GM12878 (cell line): ENCODE results near the gene TMCC2. TPM values are rescaled to one million over a fixed set of nuclear protein-coding genes. Genes with fewer than 3 reads are reported as not detected.

ENCODE experiments used
- ATAC-seq: fragments of 200-7000 bp; cut with Tn5 transposase; 3 replicates; pipeline ENCODE4 v1.9.1; 2020; ENCODE audit warnings: mild to moderate bottlenecking, moderate library complexity
- BruUV-seq: library from RNA; stranded (reverse); fragments of 400-500 nt; replicated peaks from 2 replicates; lab custom pipeline; 2021; lab: Mats Ljungman, UMichigan
- CTCF ChIA-PET: fragments of 300-600 bp; sonication (Branson Sonifier 250); formaldehyde crosslinking; extraction: SDS; loops from one replicate; lab custom pipeline; 2021; ENCODE audit warnings: inconsistent platforms; lab: Yijun Ruan, JAX
- POLR2A ChIA-PET: fragments of 350-600 bp; formaldehyde crosslinking; extraction: SDS; loops from one replicate; lab custom pipeline; 2021; ENCODE audit warnings: inconsistent platforms; lab: Charles Lee
- RAD21 ChIA-PET: fragments of 300-600 bp; sonication (Branson Sonifier 250); formaldehyde crosslinking; loops from one replicate; lab custom pipeline; 2023; ENCODE audit warnings: antibody characterized with exemption; ENCODE audit not compliant: unreplicated experiment; lab: Charles Lee
- SMC1A ChIA-PET: fragments of 300-600 bp; sonication (Branson Sonifier 250); formaldehyde crosslinking; loops from one replicate; lab custom pipeline; 2023; ENCODE audit not compliant: unreplicated experiment, uncharacterized antibody; lab: Charles Lee
- DNase-seq: peaks from one replicate; pipeline ENCODE4 v3.0.0-alpha.2; 2011; ENCODE audit warnings: low read depth, low spot score
- FAIRE-seq: peaks from 3 replicates; lab custom pipeline; 2011; peaks lifted over from hg19 to GRCh38; lab: Jason Lieb, UNC
- H2AFZ ChIP-seq: 2 replicates; pipeline ENCODE4 v1.6.0; 2011; ENCODE audit warnings: low read depth, low read length, control low read depth; ENCODE audit not compliant: control insufficient read depth
- H3K27ac ChIP-seq: 2 replicates; pipeline ENCODE4 v1.5.1; 2011; ENCODE audit warnings: control low read depth; ENCODE audit not compliant: control insufficient read depth, insufficient read depth
- H3K27me3 ChIP-seq, 2 experiments: replicated peaks in 1 of 2; 2 replicates each; pipeline versions ENCODE4 v1.6.0 to v1.6.1; 2011; ENCODE audit warnings: low read length in 1 of 2; ENCODE audit not compliant: control insufficient read depth in 2 of 2, insufficient read depth in 2 of 2
- H3K36me3 ChIP-seq, 2 experiments: 2 replicates each; pipeline ENCODE4 v1.5.1; 2011; ENCODE audit warnings: low read length in 1 of 2; ENCODE audit not compliant: control insufficient read depth in 2 of 2, insufficient read depth in 2 of 2
- H3K4me1 ChIP-seq: 2 replicates; pipeline ENCODE4 v1.6.1; 2011; ENCODE audit warnings: mild to moderate bottlenecking, low read length, moderate library complexity, mixed read lengths; ENCODE audit not compliant: control insufficient read depth, insufficient read depth
- H3K4me2 ChIP-seq: 2 replicates; pipeline ENCODE4 v1.6.0; 2011; ENCODE audit warnings: control low read depth; ENCODE audit not compliant: control insufficient read depth, insufficient read depth
- H3K4me3 ChIP-seq: fragments of 200-600 bp; sonication (generic); 2 replicates; pipeline ENCODE4 v1.5.1; 2016
- H3K79me2 ChIP-seq: 2 replicates; pipeline ENCODE4 v1.6.0; 2011; ENCODE audit warnings: low read length; ENCODE audit not compliant: control insufficient read depth, insufficient read depth
- H3K9ac ChIP-seq: 2 replicates; pipeline ENCODE4 v1.8.0; 2011; ENCODE audit warnings: low read length, control low read depth, mixed read lengths; ENCODE audit not compliant: control insufficient read depth, insufficient read depth
- H3K9me3 ChIP-seq: replicated peaks from 3 replicates; pipeline ENCODE4 v1.5.1; 2011; ENCODE audit warnings: mild to moderate bottlenecking, low read length; ENCODE audit not compliant: control insufficient read depth, insufficient read depth
- H4K20me1 ChIP-seq: 2 replicates; pipeline ENCODE4 v1.6.0; 2011; ENCODE audit not compliant: control insufficient read depth, insufficient read depth
- CHD1 ChIP-seq: IDR thresholded peaks from 2 replicates; pipeline ENCODE4 v1.6.1; 2012; ENCODE audit warnings: low read depth, low read length, improper control_type of control experiment
- CHD2 ChIP-seq: IDR thresholded peaks from 2 replicates; pipeline ENCODE4 v1.6.1; 2011; ENCODE audit warnings: low read depth, low read length, improper control_type of control experiment, borderline replicate concordance
- FOXM1 ChIP-seq: IDR thresholded peaks from 2 replicates; pipeline ENCODE4 v1.6.1; 2012; ENCODE audit warnings: low read depth, mild to moderate bottlenecking, inconsistent platforms, low read length, moderate library complexity
- IKZF1 ChIP-seq: fragments of 450-650 bp; conservative IDR thresholded peaks from 2 replicates; pipeline ENCODE4 v1.6.1; 2017; ENCODE audit warnings: antibody characterized with exemption, mild to moderate bottlenecking
- JUNB ChIP-seq: IDR thresholded peaks from 2 replicates; pipeline ENCODE4 v1.6.1; 2016; ENCODE audit warnings: antibody characterized with exemption, mild to moderate bottlenecking
- KLF5 ChIP-seq: fragments of 450-650 bp; IDR thresholded peaks from 2 replicates; pipeline ENCODE4 v1.6.1; 2014; ENCODE audit warnings: mild to moderate bottlenecking; ENCODE audit not compliant: partially characterized antibody
- RAD51 ChIP-seq: fragments of 450-650 bp; IDR thresholded peaks from 2 replicates; pipeline ENCODE4 v1.6.1; 2016; ENCODE audit warnings: moderate library complexity, mild to moderate bottlenecking, inconsistent platforms
- RBBP5 ChIP-seq: fragments of 200-600 bp; sonication (generic); conservative IDR thresholded peaks from 2 replicates; pipeline ENCODE4 v1.6.1; 2016
- SIX5 ChIP-seq: IDR thresholded peaks from 2 replicates; pipeline ENCODE4 v1.6.1; 2011; ENCODE audit warnings: mild to moderate bottlenecking, low read depth, low read length, moderate library complexity; ENCODE audit not compliant: severe bottlenecking
- YBX1 ChIP-seq: fragments of 450-650 bp; IDR thresholded peaks from 2 replicates; pipeline ENCODE4 v1.6.1; 2016; ENCODE audit warnings: antibody characterized with exemption
- ZNF217 ChIP-seq: fragments of 450-650 bp; IDR thresholded peaks from 2 replicates; pipeline ENCODE4 v1.6.1; 2017; ENCODE audit warnings: antibody characterized with exemption, mild to moderate bottlenecking
- WGBS: methylation state at CpG from one replicate; pipeline ENCODE4 v1.1.6; 2016; ENCODE audit warnings: low lambda C conversion rate; ENCODE audit not compliant: insufficient replicate concordance, insufficient coverage; ENCODE audit errors: missing lambda C conversion rate; 5-methylcytosine and 5-hydroxymethylcytosine counted together
- in situ Hi-C: fragments of 300-500 bp; cut with MboI; formaldehyde crosslinking; loops from 9 replicates; pipeline ENCODE4 v1.14.3; 2018; ENCODE audit warnings: mixed read lengths
- intact Hi-C: fragments of 100-400 bp; cut with micrococcal nuclease; formaldehyde crosslinking; loops from one replicate; pipeline ENCODE4 v1.14.2; 2022; ENCODE audit not compliant: unreplicated experiment
- polyA plus RNA-seq, 11 experiments: library from polyadenylated mRNA; depleted of rRNA in 4 of 11; unstranded in 6 of 11; stranded (reverse) in 5 of 11; fragments of >200 nt; fragmentation: Nextera tagmentation in 4 of 11; fragmentation: Illumina TruSeq in 1 of 11; extraction: Ambion mirVana in 4 of 11; extraction: Trizol in 1 of 11; gene quantifications; 1 replicate in 1 of 11; 2 replicates in 10 of 11; pipeline versions ENCODE4 v1.2.1 to v1.2.3, GENCODE V29; 2011 to 2016; ENCODE audit warnings: inconsistent platforms in 2 of 11, missing spikeins in 2 of 11, low read depth in 1 of 11
- total RNA-seq, 4 experiments: library from RNA; depleted of rRNA in 3 of 4; stranded (reverse); fragments of >200 nt in 3 of 4; fragmentation: Illumina TruSeq in 1 of 4; extraction: Trizol in 1 of 4; gene quantifications; 2 replicates each; pipeline versions ENCODE4 v1.2.1 to v1.2.3, GENCODE V29; 2013 to 2021
- TF ChIP-seq, protein P1 (sequence below): fragments of 450-650 bp; IDR thresholded peaks from 2 replicates; pipeline ENCODE4 v1.6.1; 2017; ENCODE audit warnings: antibody characterized with exemption, mild to moderate bottlenecking, moderate library complexity
- TF ChIP-seq, protein P2 (sequence below): IDR thresholded peaks from 2 replicates; pipeline ENCODE4 v1.6.1; 2012; ENCODE audit warnings: low read length, inconsistent platforms
- TF ChIP-seq, protein P3 (sequence below): fragments of 450-650 bp; IDR thresholded peaks from 2 replicates; pipeline ENCODE4 v1.6.1; 2017; ENCODE audit warnings: mild to moderate bottlenecking, moderate library complexity
- TF ChIP-seq, protein P4 (sequence below): fragments of 450-650 bp; IDR thresholded peaks from 2 replicates; pipeline ENCODE4 v1.6.1; 2016; ENCODE audit warnings: mild to moderate bottlenecking

TMCC2 gene
- total and polyA plus RNA-seq, 10 of the 15 experiments (the other 5 are each of a cell fraction or from before 2014, with no cell fraction given): 0.06 to 2.3 (median 0.76) TPM

DNA sequence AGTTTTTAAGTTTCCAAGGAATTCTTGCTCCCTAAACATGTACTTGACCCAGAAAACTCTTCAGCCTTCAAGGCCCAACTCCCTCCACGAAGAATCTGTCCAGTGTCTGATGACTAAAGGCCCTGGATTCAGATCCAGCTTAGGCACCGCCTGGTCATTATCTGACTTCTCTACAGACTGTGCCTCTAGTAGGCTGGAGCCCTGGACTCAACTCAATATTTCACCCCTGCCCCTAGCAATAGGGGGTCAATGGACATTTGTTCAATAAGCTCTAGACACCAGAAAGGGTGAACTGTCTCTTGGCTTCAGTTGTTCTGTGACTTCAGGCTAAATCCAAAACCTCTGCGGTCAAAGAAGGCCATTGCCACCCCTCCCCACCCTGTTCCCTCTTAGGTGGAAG is 59.3 kb downstream of the TMCC2 start:
- in situ Hi-C loops (no loop called here), intact Hi-C loops (loop anchor here (5.0 to 10.0 kb wide), 2 partner anchors 348 to 770 kb away; partner anchors contain the start of gene ELK4)
- ChIA-PET SMC1A (interaction anchor here (1.5 to 25.9 kb wide), 6 partner anchors 13 to 57 kb away, joined by 3 to 1445 read pairs (median 8); partner anchors contain the start of gene NUAK2), POLR2A (interaction anchor here (6.2 to 9.0 kb wide), 4 partner anchors 12 to 36 kb away, joined by 56 to 151 read pairs (median 98); partner anchors contain the start of gene NUAK2), RAD21 (interaction anchor here (0.7 to 9.4 kb wide), 13 partner anchors 8 to 305 kb away, joined by 3 to 527 read pairs (median 7); partner anchors contain the start of genes NUAK2 and TMCC2), CTCF (interaction anchor here (4.1 to 59.5 kb wide), 3 partner anchors 17 to 58 kb away, joined by 19 to 2333 read pairs (median 2333); partner anchors contain the start of genes NUAK2 and TMCC2)
- Histone ChIP-seq H3K79me2 (no peaks in the 10 kb centered on the region), H3K27ac (peak overlapping the region; percentile 38; the same call in 1 of the 2 replicates), H3K36me3 (no peaks in the 10 kb centered on the region), H3K9me3 (no peaks in the 10 kb centered on the region), H3K4me3 (no peak overlapping the region), H3K4me2 (peak overlapping the region; percentile 71; the same call in 1 of the 2 replicates), H4K20me1 (no peaks in the 10 kb centered on the region; the same call in 1 of the 2 replicates), H2AFZ (no peak overlapping the region), H3K9ac (no peak overlapping the region), H3K27me3 (no peaks in the 10 kb centered on the region; a peak in 2 of 4 replicates), H3K4me1 (peaks cover 53% of the 10 kb centered on the region)
- ATAC-seq (no peak), FAIRE-seq (no peak), DNase-seq (no peak)
- no TSS peak for BruUV-seq
- WGBS: 87% methylated on average over 3 of the region's 3 CpGs
- TF ChIP-seq, protein P1, sequence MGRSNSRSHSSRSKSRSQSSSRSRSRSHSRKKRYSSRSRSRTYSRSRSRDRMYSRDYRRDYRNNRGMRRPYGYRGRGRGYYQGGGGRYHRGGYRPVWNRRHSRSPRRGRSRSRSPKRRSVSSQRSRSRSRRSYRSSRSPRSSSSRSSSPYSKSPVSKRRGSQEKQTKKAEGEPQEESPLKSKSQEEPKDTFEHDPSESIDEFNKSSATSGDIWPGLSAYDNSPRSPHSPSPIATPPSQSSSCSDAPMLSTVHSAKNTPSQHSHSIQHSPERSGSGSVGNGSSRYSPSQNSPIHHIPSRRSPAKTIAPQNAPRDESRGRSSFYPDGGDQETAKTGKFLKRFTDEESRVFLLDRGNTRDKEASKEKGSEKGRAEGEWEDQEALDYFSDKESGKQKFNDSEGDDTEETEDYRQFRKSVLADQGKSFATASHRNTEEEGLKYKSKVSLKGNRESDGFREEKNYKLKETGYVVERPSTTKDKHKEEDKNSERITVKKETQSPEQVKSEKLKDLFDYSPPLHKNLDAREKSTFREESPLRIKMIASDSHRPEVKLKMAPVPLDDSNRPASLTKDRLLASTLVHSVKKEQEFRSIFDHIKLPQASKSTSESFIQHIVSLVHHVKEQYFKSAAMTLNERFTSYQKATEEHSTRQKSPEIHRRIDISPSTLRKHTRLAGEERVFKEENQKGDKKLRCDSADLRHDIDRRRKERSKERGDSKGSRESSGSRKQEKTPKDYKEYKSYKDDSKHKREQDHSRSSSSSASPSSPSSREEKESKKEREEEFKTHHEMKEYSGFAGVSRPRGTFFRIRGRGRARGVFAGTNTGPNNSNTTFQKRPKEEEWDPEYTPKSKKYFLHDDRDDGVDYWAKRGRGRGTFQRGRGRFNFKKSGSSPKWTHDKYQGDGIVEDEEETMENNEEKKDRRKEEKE: no peak
- TF ChIP-seq KLF5 (no peak), IKZF1 (no peak), ZNF217 (no peak), RAD51 (no peak), CHD1 (no peak), YBX1 (no peak), SIX5 (no peak), FOXM1 (no peak), JUNB (no peak), CHD2 (no peak), RBBP5 (no peak)
- TF ChIP-seq, protein P2, sequence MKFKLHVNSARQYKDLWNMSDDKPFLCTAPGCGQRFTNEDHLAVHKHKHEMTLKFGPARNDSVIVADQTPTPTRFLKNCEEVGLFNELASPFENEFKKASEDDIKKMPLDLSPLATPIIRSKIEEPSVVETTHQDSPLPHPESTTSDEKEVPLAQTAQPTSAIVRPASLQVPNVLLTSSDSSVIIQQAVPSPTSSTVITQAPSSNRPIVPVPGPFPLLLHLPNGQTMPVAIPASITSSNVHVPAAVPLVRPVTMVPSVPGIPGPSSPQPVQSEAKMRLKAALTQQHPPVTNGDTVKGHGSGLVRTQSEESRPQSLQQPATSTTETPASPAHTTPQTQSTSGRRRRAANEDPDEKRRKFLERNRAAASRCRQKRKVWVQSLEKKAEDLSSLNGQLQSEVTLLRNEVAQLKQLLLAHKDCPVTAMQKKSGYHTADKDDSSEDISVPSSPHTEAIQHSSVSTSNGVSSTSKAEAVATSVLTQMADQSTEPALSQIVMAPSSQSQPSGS: no peak
- TF ChIP-seq, protein P3, sequence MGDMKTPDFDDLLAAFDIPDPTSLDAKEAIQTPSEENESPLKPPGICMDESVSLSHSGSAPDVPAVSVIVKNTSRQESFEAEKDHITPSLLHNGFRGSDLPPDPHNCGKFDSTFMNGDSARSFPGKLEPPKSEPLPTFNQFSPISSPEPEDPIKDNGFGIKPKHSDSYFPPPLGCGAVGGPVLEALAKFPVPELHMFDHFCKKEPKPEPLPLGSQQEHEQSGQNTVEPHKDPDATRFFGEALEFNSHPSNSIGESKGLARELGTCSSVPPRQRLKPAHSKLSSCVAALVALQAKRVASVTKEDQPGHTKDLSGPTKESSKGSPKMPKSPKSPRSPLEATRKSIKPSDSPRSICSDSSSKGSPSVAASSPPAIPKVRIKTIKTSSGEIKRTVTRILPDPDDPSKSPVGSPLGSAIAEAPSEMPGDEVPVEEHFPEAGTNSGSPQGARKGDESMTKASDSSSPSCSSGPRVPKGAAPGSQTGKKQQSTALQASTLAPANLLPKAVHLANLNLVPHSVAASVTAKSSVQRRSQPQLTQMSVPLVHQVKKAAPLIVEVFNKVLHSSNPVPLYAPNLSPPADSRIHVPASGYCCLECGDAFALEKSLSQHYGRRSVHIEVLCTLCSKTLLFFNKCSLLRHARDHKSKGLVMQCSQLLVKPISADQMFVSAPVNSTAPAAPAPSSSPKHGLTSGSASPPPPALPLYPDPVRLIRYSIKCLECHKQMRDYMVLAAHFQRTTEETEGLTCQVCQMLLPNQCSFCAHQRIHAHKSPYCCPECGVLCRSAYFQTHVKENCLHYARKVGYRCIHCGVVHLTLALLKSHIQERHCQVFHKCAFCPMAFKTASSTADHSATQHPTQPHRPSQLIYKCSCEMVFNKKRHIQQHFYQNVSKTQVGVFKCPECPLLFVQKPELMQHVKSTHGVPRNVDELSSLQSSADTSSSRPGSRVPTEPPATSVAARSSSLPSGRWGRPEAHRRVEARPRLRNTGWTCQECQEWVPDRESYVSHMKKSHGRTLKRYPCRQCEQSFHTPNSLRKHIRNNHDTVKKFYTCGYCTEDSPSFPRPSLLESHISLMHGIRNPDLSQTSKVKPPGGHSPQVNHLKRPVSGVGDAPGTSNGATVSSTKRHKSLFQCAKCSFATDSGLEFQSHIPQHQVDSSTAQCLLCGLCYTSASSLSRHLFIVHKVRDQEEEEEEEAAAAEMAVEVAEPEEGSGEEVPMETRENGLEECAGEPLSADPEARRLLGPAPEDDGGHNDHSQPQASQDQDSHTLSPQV: no peak
- TF ChIP-seq, protein P4, sequence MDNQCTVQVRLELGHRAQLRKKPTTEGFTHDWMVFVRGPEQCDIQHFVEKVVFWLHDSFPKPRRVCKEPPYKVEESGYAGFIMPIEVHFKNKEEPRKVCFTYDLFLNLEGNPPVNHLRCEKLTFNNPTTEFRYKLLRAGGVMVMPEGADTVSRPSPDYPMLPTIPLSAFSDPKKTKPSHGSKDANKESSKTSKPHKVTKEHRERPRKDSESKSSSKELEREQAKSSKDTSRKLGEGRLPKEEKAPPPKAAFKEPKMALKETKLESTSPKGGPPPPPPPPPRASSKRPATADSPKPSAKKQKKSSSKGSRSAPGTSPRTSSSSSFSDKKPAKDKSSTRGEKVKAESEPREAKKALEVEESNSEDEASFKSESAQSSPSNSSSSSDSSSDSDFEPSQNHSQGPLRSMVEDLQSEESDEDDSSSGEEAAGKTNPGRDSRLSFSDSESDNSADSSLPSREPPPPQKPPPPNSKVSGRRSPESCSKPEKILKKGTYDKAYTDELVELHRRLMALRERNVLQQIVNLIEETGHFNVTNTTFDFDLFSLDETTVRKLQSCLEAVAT: no peak
